ENCODE measurements around the gene OR52K2.
"Not testable (repeated sequence)": the region's sequence is repeated elsewhere in the genome, so short reads cannot be mapped to it uniquely, and the experiment has no call there.

The OR52K2 gene

DNA sequence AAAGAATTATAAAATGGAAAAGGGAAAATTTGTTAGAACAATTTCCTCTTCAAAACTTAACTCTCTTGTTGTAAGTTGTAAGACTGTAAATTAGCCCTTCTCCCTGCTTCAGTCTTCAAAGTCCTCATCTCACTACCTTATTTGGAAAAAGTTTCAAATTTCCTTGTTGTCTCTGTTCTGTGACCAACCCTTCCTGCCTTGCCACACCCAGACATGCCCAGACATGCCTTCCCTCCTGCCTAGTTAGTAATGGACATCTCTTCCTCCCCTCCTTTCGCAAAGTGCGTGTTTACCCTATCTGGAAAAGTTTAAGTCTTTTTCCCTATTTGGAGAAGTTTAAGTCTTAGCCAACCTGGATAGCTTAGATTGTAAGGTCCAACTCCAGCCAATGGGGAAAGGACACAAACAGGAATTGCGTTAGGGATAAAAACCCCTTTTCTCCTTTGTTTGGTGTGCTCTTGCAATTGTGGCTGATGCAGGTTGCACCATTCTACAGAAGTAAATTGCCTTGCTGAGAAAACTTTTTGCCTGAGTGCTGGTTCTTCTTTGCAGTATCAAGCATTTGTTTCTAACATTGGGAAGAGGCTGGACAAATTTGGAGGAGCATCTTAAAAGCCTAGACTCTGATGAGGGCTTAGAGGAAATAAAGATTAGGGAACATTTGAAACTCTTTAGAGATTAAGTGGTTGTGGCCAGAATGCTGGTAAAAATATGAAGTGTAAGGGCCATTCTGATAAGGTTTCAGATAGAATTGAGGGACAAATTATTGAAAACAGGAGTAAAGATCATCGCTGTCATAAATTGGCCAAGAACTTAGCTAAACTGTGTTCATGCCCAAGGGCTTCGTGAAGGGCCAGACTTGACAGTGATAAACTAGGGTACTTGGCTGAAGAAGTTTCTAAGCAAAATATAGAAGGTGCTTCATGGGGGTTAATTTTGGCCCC, 15.4 kb downstream of the OR52K2 start:
- no peak overlapping the region for H3K4me3 Mint-ChIP-seq

DNA sequence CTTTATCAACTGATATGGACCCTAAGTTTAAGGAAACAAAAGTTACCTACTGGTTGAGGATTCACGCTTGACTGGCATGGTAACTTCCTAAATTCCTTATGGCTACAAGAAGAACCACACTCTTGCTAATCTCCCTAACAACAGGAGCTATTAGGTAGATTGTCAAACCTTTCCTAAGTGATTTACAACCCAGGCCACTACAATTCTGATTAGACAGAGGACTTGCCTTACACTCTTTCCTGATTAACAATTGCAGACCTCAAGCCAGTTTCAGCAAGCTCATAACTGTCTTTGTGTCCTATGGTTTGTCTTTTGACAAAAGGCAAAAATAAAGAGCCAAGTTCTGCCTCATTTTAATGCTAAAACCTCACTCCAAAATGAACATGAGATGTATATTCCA, 16.3 kb downstream of the OR52K2 start:
- H3K36me3 Mint-ChIP-seq, result peaks cover 10% of the 10 kb centered on the region
- no peak overlapping the region for H3K27ac Mint-ChIP-seq
- H3K27me3 Mint-ChIP-seq, result no peaks in the 10 kb centered on the region
- H3K4me1 Mint-ChIP-seq, result peaks cover 19% of the 10 kb centered on the region
- no peak for ATAC-seq (ENCODE audit: low read depth)
- no peak overlapping the region for H3K4me3 Mint-ChIP-seq
- no peak for DNase-seq (ENCODE audit: low spot score in 2 of 2)
- peaks cover 13% of the 10 kb centered on the region for H3K9me3 Mint-ChIP-seq

More for the DNA sequence above, 15.4 kb downstream of the OR52K2 start:
- Mint-ChIP-seq H3K9me3 (peaks cover 13% of the 10 kb centered on the region), H3K36me3 (peaks cover 10% of the 10 kb centered on the region), H3K27me3 (no peaks in the 10 kb centered on the region), H3K4me1 (peaks cover 23% of the 10 kb centered on the region), H3K27ac (no peak overlapping the region)
- no peak for ATAC-seq (ENCODE audit: low read depth)
- DNase-seq (ENCODE audit: low spot score in 2 of 2), result no peak

DNA sequence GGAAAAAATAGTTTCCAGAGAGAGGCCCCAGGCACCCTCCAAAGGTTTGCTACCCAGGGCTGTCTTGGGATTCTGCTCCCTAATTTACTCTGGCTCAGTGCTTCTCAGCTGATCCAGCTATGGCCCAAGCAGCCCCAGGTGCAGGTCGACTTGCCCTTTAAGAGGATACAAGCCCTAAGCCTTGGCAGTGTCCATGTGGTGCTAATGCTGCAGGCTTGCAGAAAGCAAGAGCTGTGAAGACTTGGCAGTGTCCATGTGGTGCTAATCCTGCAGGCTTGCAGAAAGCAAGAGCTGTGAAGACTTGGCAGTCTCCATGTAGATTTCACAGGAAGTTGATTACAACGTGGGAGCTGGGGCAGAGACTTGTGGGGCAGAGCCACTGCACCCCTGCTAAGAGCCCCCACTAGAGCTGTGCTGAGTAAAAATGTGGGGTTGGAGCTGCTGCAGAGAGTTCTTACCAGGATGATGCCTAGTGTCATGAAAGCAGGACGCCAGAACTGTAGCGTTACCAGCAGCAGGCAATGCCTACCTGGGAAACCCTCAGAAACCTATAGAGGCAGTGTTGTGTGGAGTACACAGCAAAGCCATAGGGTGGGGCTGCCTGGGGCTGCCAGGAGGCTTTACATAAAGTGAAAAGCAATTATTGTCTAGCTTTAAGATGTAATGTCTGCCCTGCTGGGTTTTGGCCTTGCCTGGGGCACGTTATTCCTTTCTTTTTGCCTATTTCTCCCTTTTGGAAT, 17.2 kb downstream of the OR52K2 start:
- H3K9me3 Mint-ChIP-seq, result peaks cover 13% of the 10 kb centered on the region
- DNase-seq (ENCODE audit: low spot score in 2 of 2), result no peak
- peaks cover 19% of the 10 kb centered on the region for H3K4me1 Mint-ChIP-seq
- ATAC-seq (ENCODE audit: low read depth), result no peak
- H3K36me3 Mint-ChIP-seq, result peaks cover 10% of the 10 kb centered on the region
- H3K4me3 Mint-ChIP-seq, result no peak overlapping the region
- no peak overlapping the region for H3K27ac Mint-ChIP-seq
- no peaks in the 10 kb centered on the region for H3K27me3 Mint-ChIP-seq

DNA sequence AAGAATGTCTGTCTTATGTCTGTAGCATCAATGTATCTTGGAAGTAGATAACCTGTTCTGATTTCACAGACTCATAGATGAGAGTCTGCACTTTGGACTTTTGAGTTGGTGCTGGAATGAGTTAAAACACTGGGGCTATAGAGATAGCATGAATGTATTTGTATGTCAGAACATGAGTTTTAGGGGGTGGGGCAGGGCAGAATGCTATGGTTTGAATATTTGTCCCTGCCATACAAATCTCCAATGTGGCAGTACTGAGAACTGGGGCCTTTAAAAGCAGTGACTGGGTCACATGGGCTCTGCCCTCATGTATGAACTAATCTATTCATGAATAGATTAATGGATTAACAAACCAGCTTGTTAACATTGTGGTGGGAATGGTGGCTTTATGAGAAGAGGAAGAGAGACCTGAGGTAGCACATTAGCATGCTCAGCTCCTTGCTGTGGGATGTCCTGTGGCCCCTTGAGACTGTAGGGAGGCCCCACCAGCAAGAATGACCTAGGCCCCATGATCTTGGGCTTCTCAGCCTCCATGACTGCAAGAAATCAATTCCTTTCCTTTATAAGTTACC, 17.9 kb downstream of the OR52K2 start:
- no peak for DNase-seq (ENCODE audit: low spot score in 2 of 2)
- peaks cover 12% of the 10 kb centered on the region for H3K9me3 Mint-ChIP-seq

DNA sequence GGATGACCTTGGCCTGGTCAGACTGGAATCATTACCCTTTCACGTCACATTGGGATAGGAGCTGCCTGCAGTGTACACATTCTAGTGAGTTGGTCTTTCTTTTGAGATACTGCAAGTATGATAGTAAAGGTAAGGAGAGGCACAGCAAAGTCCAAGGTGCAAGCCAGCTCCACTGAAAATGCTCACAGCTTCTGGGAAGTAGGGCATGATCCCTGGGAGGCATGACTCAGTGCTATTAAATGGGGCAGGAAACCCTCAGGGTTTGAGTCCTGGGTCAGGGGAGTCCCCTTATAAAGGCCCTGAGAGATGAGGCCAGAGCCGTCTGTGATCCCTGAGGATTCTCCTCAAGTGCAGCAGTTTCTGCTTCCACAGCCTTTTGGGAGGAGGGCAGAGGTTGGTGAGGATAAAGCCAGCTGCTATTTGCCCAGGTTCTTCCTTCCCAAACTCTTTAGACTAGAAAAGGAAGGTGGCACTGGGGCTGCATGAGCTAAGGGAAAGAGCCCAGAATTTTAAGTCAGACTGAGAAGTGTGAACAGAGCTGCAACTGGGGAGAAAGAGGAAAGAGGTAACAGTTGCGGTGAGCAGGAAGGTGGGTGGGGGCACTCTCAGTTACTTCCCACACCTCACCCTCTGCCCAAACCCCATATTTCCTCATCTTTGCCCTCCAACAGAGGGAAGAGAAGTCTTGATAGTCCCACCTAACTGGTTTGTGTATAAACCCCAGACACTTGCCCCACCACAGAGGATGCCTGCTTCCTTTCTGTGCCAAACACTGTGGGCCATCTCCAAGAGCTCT, 18.9 kb downstream of the OR52K2 start:
- ATAC-seq (ENCODE audit: low read depth) (peak; percentile 52), DNase-seq (ENCODE audit: low spot score in 2 of 2) (no peak)
- H3K27ac Mint-ChIP-seq, result no peak overlapping the region
- no peak overlapping the region for H3K4me3 Mint-ChIP-seq
- peaks cover 3% of the 10 kb centered on the region for H3K36me3 Mint-ChIP-seq
- H3K27me3 Mint-ChIP-seq, result no peaks in the 10 kb centered on the region
- peaks cover 9% of the 10 kb centered on the region for H3K9me3 Mint-ChIP-seq
- peaks cover 19% of the 10 kb centered on the region for H3K4me1 Mint-ChIP-seq

More for the DNA sequence above, 17.9 kb downstream of the OR52K2 start:
- ATAC-seq (ENCODE audit: low read depth), result no peak
- Mint-ChIP-seq H3K27me3 (no peaks in the 10 kb centered on the region), H3K27ac (no peak overlapping the region), H3K4me1 (peaks cover 19% of the 10 kb centered on the region), H3K4me3 (no peak overlapping the region), H3K36me3 (peaks cover 7% of the 10 kb centered on the region)

DNA sequence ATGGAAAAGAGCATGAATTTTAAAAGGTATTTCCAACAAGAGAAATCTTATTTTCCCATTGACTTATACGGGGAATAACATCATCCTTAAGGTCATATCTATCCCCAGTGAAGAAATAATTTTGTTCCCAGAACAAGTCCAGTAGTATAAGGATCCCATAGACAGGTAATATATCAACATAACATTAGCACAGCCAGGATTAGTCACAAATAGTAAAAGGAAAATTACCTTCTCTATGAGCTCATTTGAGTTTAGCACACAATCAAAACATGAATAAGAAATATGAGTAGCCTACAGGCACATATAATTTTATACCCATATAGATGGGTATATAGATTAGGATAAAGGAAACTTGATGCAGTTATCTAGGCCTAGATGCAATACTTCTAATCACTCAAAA, 30.5 kb downstream of the OR52K2 start:
- Mint-ChIP-seq H3K9me3 (no peaks in the 10 kb centered on the region), H3K36me3 (no peaks in the 10 kb centered on the region), H3K27me3 (peaks cover 6% of the 10 kb centered on the region), H3K4me1 (no peaks in the 10 kb centered on the region), H3K4me3 (no peak overlapping the region), H3K27ac (no peak overlapping the region)
- DNase-seq (ENCODE audit: low spot score in 2 of 2) (no peak), ATAC-seq (ENCODE audit: low read depth) (no peak)

DNA sequence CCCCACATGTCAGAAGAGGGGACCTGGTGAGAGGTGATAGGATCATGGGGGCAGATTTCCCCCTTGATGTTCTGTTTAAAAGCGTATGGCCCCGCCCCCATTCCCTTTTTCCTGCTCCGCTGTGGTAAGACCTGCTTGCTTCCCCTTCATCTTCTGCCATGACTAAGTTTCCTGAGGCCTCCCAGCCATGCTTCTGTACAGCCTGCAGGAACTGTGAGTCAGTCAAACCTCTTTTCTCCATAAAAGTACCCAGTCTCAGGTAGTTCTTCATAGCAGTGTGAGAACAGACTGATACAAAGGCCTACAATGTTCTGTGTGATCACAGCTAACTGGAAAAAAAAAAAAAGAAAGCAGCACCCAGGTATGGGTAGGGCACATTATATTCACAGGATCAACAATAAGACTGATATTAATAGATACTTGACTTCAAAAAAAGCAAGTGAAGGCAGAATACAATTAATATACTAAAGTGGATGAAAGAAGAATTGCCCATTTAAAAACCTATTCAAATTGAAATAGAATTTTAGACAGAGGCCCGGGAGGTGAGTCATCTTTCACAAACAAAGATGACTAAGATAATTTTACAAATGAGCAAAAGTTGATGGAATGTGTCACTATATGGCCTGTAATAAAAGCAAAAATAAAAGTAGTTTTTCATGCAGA, 31.6 kb downstream of the OR52K2 start:
- H3K27ac Mint-ChIP-seq, result no peak overlapping the region
- H3K9me3 Mint-ChIP-seq, result no peaks in the 10 kb centered on the region
- ATAC-seq (ENCODE audit: low read depth) (no peak), DNase-seq (ENCODE audit: low spot score in 2 of 2) (no peak)
- no peak overlapping the region for H3K4me3 Mint-ChIP-seq
- H3K27me3 Mint-ChIP-seq, result no peaks in the 10 kb centered on the region
- H3K36me3 Mint-ChIP-seq, result no peaks in the 10 kb centered on the region
- no peaks in the 10 kb centered on the region for H3K4me1 Mint-ChIP-seq

DNA sequence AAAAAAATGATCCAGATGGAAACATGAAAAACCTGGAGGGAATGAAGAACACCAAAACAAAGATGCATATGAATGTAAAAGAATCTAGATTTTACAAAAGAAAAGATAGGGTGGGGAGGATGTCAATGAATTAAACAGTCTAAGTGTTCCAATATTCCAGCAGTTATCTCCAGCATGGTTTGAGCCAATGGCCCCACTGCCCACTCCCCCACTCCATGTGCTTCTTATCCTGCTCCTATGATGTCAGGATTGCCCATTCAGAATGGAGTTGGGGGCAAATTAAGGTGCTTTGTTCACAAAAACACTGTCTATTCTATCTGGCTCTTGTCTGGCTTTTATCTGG, 32.1 kb downstream of the OR52K2 start:
- H3K36me3 Mint-ChIP-seq, result no peaks in the 10 kb centered on the region
- peaks cover under 1% of the 10 kb centered on the region for H3K27me3 Mint-ChIP-seq
- no peaks in the 10 kb centered on the region for H3K4me1 Mint-ChIP-seq
- no peak overlapping the region for H3K4me3 Mint-ChIP-seq
- no peak overlapping the region for H3K27ac Mint-ChIP-seq
- ATAC-seq (ENCODE audit: low read depth) (no peak), DNase-seq (ENCODE audit: low spot score in 2 of 2) (no peak)
- no peaks in the 10 kb centered on the region for H3K9me3 Mint-ChIP-seq

DNA sequence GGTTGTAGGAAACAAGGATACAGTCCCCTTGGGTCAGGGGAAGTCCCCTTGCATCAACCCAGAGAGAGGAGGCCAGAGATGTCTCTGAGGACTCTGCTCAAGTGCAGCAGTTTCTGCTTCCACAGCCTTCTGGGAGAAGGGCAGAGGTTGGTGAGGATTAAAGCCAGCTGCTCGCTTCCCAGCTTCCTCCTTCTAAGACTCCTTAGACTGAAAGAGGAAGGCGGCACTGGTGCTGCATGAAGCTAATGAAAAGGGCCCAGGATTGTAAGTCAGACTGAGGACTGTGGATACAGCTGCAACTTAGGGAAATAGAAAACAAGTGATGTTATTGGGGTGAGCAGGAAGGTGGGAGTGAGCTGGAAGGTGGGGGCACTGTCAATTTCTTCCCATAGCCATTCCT, 33.4 kb downstream of the OR52K2 start, which contains the start of gene OR52K1:
TSS of gene OR52K1 (plus strand) at position 202 of the 400 bp plus-strand sequence. CDS start 6,255 bp downstream, outside the sequence.
- no peaks in the 10 kb centered on the region for H3K4me1 Mint-ChIP-seq

DNA sequence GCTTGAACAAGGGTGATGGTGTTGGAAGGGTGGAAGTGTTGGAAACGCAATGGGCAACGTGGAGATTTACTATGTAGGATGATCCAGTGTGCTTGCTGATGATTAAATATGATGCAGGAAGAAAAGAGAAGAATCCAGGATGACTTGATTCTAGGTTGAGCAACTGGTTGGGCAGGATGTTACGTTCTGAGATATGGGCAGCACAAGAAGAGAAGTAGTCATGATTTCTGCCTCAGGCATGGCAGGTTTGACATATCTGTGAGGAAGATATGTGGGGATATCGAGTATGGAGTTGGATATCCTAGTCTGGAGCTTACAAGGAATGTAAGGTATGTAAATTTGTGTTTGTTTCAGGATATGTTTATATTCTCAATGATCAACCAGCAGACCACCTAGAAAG, 35.2 kb downstream of the OR52K2 start:
- Mint-ChIP-seq H3K9me3 (no peaks in the 10 kb centered on the region), H3K4me3 (no peak overlapping the region), H3K36me3 (no peaks in the 10 kb centered on the region), H3K4me1 (no peaks in the 10 kb centered on the region), H3K27me3 (peaks cover 7% of the 10 kb centered on the region), H3K27ac (no peak overlapping the region)
- ATAC-seq (ENCODE audit: low read depth) (no peak), DNase-seq (ENCODE audit: low spot score in 2 of 2) (no peak)

More for the DNA sequence above, 33.4 kb downstream of the OR52K2 start, which contains the start of gene OR52K1:
- no peak within 1 kb of the TSS for H3K27ac Mint-ChIP-seq
- peaks cover 4% of the 10 kb centered on the region for H3K27me3 Mint-ChIP-seq
- H3K4me3 Mint-ChIP-seq, result no peak within 1 kb of the TSS
- DNase-seq (ENCODE audit: low spot score in 2 of 2) (no peak), ATAC-seq (ENCODE audit: low read depth) (no peak)
- no peaks in the 10 kb centered on the region for H3K9me3 Mint-ChIP-seq
- no peaks in the 10 kb centered on the region for H3K36me3 Mint-ChIP-seq

DNA sequence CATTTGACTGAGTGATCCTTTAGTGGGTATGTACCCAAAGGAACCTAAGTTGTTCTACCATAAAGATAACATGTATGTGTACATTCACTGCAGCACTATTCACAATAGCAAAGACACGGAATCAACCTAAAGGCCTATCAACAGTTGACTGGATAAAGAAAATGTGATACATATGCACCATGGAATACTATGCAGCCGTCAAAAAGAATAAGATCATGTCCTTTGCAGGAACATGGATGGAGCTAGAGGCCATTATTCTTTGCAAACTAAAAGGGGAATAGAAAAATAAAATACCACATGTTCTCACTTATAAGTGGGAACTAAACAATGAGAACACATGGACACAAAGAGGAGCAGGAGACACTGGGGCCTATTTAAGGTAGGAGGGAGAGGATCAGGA, 42.3 kb downstream of the OR52K2 start:
- H3K27ac Mint-ChIP-seq; DNase-seq (ENCODE audit: low spot score in 2 of 2); H3K4me3 Mint-ChIP-seq; H3K9me3 Mint-ChIP-seq; ATAC-seq (ENCODE audit: low read depth); H3K27me3 Mint-ChIP-seq; H3K4me1 Mint-ChIP-seq; H3K36me3 Mint-ChIP-seq: not testable (repeated sequence)

DNA sequence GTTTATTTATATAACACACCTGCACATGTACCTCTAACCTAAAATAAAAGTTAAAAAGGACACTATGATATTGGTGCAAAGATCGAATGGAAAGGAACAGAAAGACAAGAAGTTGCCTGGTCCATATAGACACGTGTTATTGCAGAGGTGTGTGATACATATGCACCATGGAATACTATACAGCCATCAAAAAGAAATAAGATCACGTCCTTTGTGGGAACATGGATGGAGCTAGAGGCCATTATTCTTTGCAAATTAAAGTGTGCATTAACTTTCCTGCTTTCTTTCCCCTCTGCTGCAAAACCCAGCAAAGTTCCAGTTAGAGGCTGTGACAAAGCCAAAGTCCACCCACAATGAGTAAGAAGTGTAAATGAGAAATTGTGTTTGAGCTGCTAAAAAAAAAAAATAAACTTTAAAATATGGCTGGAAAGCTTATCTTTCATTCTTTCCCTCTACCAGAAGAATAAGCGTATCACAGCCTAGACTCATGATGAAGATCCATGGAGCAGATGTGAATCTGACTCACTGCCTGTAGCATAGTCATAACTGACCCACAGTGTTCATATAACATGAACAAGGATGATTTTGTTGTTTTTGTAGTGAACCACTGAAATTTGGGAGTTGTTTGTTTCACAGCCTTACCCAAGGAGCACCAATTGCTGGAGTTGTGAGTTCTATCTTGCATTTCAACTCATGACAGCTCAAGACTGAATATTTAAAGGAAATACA, 42.9 kb downstream of the OR52K2 start:
- ATAC-seq (ENCODE audit: low read depth) (no peak), DNase-seq (ENCODE audit: low spot score in 2 of 2) (no peak)
- H3K27me3 Mint-ChIP-seq, result peaks cover 13% of the 10 kb centered on the region
- no peaks in the 10 kb centered on the region for H3K36me3 Mint-ChIP-seq
- no peaks in the 10 kb centered on the region for H3K9me3 Mint-ChIP-seq
- no peak overlapping the region for H3K27ac Mint-ChIP-seq
- no peak overlapping the region for H3K4me3 Mint-ChIP-seq
- peaks cover 5% of the 10 kb centered on the region for H3K4me1 Mint-ChIP-seq

DNA sequence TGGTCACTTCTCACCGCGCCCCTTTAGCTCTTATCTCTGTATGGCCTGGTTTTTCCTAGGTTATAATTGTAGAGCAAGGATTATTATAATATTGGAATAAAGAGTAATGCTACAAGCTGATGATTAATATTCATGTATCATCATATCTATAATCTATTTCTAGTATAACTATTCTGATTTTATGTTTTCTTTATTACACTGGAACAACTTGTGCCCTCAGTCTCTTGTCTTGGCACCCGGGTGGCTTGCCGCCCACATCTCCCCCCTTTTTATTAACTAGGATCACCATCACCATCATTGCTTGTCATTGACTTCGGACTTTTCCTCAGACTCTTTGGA, 44.4 kb downstream of the OR52K2 start:
- ATAC-seq (ENCODE audit: low read depth) (no peak), DNase-seq (ENCODE audit: low spot score in 2 of 2) (no peak)
- H3K9me3 Mint-ChIP-seq, result no peaks in the 10 kb centered on the region
- no peak overlapping the region for H3K27ac Mint-ChIP-seq
- H3K4me1 Mint-ChIP-seq, result peaks cover 5% of the 10 kb centered on the region
- H3K27me3 Mint-ChIP-seq, result peaks cover 15% of the 10 kb centered on the region
- no peak overlapping the region for H3K4me3 Mint-ChIP-seq
- H3K36me3 Mint-ChIP-seq, result no peaks in the 10 kb centered on the region
